ENCODE results near the gene TPCN1.
A peak's percentile ranks its signal among the peaks of the same experiment; 100 is the strongest.

The TPCN1 gene

GRCh38 chr12:113242560-113242959, 21.3 kb downstream of the TPCN1 start:
- no peak for DNase-seq

GRCh38 chr12:113244047-113244460, 22.8 kb downstream of the TPCN1 start:
- DNase-seq: no peak

GRCh38 chr12:113244478-113244958, 23.3 kb downstream of the TPCN1 start:
- no peak for DNase-seq

GRCh38 chr12:113245695-113246477, 24.6 kb downstream of the TPCN1 start:
- peak; percentile 94 for DNase-seq

GRCh38 chr12:113246478-113247122, 25.3 kb downstream of the TPCN1 start:
- DNase-seq: no peak

GRCh38 chr12:113247123-113248050, 26.1 kb downstream of the TPCN1 start:
- DNase-seq: no peak

- no peak for DNase-seq
Measured at GRCh38 chr12:113248051-113248825, 27.0 kb downstream of the TPCN1 start.

GRCh38 chr12:113248842-113249435, 27.7 kb downstream of the TPCN1 start:
- DNase-seq: no peak

GRCh38 chr12:113249546-113249945, 28.3 kb downstream of the TPCN1 start:
- DNase-seq: no peak

GRCh38 chr12:113250045-113250444, 28.8 kb downstream of the TPCN1 start:
- DNase-seq: no peak

- no peak for DNase-seq
Measured at GRCh38 chr12:113251404-113252070, 30.3 kb downstream of the TPCN1 start.

- DNase-seq: no peak
Measured at GRCh38 chr12:113252494-113252893, 31.2 kb downstream of the TPCN1 start.

- DNase-seq: no peak
Measured at GRCh38 chr12:113253532-113254285, 32.4 kb downstream of the TPCN1 start.

- no peak for DNase-seq
Measured at GRCh38 chr12:113254298-113254697, 33.0 kb downstream of the TPCN1 start.

- no peak for DNase-seq
Measured at GRCh38 chr12:113257564-113257963, 36.3 kb downstream of the TPCN1 start.

GRCh38 chr12:113260127-113260526, 38.9 kb downstream of the TPCN1 start:
- DNase-seq: no peak

GRCh38 chr12:113260636-113261300, 39.5 kb downstream of the TPCN1 start:
- DNase-seq: no peak

- no peak for DNase-seq
Measured at GRCh38 chr12:113261847-113262470, 40.7 kb downstream of the TPCN1 start.

- DNase-seq: no peak
Measured at GRCh38 chr12:113262710-113263109, 41.4 kb downstream of the TPCN1 start.

Data from NCI-H1417 treated with DMSO at 0.1 percent for 48 hours (cell line).